ENCODE data around the gene ECI2. TPM values are rescaled to one million over a fixed set of nuclear protein-coding genes. Genes with fewer than 3 reads are reported as not detected.
A peak's percentile ranks its signal among the peaks of the same experiment; 100 is the strongest.
"Not testable (repeated sequence)": the region's sequence is repeated elsewhere in the genome, so short reads cannot be mapped to it uniquely, and the experiment has no call there.

The ECI2 gene
- total RNA-seq, 1 donor from 2014 or later = 54.1 TPM

DNA sequence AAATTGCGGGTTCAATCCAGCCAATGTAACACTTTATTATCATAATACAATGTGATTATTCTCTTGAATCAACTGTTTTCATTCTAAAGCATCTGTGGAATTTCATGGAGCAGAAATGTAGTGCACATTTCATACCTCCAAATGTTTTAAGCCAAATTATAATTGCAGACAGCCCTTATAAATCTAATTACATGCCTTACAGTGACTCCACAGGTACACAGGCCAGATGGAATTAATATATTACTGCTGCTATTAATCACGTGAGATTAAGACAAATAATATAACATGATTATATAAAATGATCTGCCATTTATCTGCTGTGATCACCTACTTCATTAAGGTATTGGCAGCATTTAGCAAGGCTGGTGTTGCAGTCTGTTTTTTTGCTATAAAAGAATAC lies 9.7 kb upstream of the ECI2 start:
- DNase-seq (ENCODE audit: low spot score) = no peak

DNA sequence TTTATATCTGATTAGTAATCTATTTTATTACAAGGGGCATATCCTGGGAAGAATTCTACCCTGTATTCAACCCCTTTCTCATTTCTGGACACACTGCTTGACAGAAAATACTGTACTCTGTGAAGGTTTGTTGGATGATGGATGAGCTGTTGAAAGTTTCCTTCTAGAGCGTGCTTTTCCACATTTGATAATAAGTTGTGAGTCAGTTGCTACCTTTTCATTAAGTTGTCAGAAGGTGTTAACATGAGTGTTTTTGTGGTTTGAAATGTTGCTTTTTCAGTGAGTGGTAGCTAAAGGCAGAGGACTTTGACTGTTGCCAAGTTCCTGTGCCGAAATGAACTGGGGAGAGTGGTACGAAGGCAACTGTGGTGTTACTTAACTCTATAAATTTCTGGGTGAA lies 3.9 kb upstream of the ECI2 start:
- no peak for DNase-seq (ENCODE audit: low spot score)

DNA sequence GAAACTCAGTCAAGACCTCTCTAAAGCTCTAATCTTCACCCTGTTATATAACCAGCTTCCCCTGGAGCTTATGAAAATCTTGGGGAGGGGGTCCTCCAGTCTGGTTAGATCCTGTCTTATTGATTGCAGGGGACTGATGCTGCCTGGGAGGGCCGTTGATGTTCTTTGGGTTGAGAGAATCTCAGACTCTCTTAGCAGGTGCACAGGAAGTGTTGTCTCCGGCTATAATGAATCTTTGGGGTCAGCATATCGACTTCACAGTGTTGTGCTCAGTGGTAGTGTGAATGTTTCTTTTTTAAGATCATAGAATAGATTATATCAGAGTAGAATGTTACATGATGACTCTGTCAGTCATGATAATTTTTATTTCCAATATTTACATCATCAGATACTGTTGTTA lies 2.8 kb upstream of the ECI2 start:
- no peak for DNase-seq (ENCODE audit: low spot score)

DNA sequence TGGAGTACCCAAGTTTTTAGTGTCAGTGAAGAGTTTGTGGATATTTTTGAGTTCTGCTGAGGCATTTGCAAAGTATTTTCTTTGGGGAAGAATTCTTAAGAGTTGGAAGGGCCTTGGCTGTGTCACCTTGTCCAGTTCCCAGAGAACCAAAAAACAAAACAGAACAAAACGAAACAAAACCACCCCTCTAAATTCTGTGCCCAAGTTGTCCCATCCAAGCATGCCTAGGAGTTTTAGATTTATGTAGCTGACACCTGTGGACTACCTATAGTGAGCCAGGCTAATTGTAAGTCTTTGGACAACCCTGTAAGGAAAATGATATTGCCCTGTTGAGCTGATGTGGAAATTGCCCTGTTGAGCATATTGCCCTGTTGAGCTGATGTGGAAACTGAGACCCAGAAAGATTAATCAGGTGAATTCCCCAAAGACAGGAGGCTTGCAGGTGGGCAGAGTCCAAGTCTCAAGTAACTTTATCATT lies 1.0 kb upstream of the ECI2 start:
- no peak for DNase-seq (ENCODE audit: low spot score)

DNA sequence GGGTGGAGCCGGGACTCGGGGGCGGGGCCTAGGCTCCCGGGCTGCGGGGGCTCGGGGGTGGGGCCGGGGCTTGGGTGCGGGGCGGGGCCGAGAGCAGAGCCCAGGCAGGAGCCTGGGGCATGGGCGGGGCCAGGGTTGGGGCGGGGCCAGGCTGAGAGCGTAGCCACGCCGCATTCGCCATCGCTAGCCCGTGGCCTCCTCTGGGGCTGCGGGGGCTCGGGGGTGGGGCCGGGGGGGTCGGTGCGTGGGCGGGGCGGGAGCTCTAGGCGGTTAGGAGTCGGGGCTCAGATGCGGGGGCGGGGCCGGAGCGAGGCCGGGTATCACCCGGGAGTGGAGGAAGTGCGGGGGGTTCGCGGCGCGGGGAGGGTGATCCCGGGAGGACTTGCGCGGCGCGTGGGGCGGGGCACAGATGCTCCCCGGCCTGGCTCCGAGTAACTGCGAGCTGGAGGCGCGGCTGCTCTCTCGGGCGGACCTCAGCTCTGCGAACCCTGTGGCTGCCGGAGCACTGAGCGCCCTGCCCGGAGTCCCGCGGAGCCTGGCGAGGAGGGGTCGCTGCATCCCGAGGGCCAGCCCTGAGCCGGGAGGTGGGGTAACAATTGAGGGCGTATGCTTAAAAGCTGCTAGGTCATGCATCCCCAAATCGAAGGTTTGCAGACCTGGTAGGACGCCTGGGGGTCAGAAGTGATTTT lies 434 bp upstream of the ECI2 start:
- peak; percentile 98 for DNase-seq (ENCODE audit: low spot score)

DNA sequence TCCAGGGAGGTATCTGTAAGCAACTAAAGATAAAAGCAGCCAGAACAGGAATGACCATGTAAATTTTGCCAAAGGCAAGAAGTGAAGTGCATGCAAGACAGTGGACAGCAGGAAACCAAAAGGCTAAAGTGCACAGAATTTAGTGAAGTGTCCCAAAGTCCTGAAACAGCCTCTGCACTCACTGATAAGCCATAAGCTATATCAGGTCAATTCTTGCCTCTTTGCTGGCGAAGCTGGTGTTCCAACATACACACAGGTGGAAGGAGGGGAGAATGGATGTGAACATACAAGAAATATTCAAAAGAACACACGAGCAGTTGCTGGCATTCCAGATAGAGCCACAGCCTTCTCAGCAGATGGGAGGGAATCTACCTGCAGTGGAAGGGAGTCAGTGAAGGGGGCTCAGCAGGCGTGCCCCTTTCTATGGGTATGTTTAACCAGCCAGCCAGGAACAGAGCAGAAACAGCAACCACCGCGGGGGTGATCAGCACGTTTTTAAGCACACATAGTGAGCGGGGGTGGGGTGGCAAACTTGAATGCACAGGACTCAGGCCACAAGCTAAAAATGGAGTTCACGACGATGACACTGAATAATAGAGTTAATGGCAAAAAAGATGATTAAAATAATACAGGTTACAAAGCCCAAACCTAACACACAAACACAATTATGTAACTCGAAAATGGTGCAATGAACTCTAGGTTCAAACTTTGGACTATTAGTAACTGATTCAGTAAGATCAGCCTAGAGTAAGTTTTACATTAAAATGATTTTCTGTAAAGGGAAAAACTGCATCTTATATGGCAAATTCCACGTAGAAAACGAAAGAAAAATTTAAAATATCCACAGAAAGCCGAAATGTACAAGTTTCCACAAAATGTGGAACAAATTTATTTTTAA lies 1.2 kb downstream of the ECI2 start:
- DNase-seq (ENCODE audit: low spot score) = no peak

DNA sequence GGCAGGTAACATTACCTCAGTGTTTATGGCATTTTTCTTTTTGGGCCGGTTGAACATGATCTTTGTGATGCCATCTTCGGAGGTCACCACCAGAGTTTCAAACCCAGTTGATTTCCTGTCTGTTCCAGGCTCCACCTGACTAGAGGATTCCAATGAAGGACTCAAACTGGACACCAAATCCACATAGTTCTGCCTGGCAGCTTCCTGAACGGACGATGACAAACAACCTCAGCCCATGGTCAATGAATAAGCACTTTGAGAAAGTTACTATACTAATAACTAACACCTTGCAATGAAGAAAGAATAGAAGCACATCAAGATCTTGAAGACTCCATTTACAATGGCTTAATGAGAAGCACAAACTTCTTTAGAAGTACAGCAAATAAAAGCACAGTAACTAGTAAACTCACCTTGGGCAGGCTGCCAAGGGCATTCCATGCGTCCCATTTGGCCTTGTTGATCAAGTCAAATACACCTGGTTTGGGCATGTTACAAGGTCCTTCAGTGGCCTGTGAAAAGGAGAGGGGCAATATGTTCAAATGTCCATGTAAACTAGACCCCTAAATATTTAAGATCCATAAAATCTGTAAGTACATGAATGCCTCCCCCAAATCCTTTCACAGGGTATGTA lies 4.9 kb downstream of the ECI2 start:
- no peak for DNase-seq (ENCODE audit: low spot score)

DNA sequence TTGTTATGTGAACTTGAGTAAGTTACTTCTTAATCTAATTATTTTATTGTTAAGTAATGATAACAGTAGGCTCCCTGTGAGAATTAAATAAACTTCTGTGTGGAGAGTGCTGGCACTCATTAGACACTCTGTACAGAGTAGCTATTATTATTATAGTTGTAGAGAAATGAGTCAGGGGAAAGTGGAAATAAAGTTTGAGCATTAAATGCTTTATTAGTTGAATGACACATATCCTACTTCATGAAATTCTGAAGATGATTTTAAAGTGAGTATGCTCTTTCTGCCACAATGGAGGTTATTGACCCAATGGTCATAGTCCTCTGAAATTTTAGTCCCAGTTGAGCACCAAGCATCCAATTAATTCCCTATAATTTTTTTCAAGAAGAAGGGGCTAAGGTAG lies 5.9 kb downstream of the ECI2 start:
- no peak for DNase-seq (ENCODE audit: low spot score)

DNA sequence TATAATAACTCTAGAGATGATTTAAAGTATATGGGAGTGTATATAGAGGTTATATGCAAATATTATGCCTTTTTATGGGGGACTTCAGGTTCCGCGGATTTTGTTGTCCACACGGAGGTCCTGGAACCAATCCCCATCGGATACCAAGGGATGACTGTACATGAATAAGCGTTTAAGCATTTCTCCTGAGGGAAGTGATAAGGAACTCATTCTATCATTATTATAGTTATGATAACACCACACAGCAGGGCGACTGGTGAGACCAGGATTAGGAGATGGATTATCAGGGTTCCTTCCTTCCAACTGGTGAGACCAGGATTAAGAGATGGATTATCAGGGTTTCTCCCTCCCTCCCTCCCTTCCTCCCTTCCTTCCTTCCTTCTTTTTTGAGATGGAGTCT lies 6.6 kb downstream of the ECI2 start:
- no peak for DNase-seq (ENCODE audit: low spot score)

DNA sequence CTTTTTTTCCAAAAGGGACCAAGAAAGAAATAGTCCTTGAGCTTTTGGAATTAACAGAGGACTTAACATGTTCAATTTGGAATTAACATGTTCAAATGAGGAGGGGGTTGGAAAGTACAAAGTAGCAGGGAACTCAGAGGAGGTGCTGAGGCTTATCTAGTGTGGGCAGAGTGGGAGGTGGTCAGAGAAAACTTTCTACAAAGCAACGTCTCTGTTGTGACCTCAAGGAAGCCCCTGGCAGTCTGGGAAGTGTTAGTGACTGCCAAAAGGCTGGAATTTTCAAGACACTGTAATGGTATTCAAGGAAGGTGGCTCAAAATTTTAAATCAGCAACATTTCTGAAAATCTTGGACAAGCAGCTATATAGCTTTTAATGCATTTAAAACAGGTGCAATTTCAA lies 7.3 kb downstream of the ECI2 start:
- DNase-seq (ENCODE audit: low spot score) = no peak

DNA sequence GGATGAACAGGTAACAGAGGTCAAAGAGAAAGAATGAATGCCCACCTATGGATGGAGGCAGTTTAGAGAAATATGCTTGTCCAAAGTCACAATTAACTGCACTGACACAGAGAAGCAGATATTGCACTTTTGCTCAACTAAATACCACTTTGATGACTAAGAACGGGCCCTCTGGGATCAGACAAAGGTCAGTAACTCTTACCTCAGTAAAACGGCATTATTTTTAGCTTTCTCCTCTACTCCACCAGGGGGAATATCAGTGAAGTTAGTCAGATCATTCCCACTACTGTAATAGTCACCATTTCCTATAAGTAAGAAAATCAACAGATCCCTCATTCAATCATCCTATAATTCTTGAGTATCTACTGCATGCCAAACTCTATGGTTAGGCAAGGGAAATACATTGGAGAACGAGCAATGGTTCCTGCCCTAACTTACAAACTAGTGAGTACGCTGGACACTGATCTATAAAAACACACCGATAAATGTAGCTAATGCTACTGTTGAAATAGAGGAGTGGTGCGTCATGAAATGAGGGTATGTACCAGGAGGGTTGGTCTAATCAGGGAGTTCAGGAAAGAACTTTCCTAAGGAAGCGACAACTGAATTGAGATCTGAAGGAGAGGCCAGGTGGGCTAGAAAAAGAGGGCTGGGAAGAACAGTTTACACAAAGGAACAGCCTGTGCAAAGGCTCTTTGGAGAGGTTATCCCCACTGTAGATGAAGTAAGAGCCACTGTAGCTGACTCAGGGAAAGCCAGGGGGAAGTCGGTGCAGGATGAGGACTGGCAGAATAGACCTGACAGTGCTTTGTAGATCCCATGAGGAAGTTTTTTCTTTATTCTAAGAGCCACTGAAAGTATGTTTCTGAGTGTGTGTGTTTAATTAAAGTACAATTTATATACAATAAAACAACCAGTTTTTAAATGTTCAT lies 9.2 kb downstream of the ECI2 start:
- no peak for DNase-seq (ENCODE audit: low spot score)

DNA sequence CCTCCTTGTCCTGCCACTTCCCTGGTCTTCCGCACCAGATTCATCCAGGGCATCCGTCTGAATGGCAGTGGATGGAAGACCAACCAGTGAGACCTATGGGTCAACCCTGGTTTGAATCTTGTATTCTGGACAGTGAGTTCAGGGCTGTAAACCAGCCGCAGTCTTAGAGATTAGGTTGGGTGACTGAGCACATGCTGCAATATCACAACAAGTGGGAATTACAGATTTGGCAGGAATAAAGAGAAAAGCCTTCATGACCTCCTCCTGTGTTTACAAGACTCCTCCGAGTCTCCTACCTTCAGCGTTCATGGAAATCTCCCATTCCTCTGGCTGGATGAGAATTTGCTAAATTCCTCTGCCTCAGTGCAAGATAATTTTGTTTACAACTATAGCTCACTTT lies 9.9 kb downstream of the ECI2 start:
- no peak for DNase-seq (ENCODE audit: low spot score)

DNA sequence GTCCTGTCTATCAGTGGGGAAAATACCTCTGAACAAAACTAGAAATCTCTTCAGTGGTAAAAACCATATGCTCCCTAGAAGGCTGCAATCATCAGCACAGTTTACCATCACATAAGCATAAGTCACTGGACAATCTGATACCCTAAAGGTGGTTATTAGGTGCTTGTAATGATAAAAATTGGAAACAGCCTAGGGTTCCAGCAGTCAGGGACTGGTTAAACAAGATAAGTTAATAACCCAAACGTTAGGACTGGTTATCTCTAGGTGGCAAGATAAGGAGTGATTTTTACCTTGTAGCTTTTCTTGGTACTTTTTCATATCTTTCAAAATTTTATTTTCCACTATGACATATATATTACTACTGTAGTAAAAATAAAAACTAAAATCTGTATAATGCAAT lies 11.0 kb downstream of the ECI2 start:
- DNase-seq (ENCODE audit: low spot score) = no peak

DNA sequence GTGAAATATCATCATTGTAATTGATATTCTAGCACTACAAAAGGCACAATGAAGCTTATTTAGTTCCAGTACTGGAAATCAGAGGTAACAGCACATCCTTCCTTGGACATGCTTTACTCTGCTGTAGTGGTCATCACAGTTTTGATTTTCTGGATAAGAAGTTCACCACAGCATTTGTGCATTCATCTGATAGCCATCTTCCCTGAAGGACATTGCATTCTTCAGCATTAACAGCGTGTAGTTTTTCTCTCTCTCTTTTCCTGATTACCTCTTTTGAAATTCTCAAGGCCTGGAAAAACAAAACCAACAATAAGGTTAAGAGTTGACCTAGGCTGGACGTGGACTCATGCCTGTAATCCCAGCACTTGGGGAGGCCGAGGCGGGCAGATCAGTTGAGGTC lies 19.6 kb downstream of the ECI2 start:
- DNase-seq (ENCODE audit: low spot score) = no peak

DNA sequence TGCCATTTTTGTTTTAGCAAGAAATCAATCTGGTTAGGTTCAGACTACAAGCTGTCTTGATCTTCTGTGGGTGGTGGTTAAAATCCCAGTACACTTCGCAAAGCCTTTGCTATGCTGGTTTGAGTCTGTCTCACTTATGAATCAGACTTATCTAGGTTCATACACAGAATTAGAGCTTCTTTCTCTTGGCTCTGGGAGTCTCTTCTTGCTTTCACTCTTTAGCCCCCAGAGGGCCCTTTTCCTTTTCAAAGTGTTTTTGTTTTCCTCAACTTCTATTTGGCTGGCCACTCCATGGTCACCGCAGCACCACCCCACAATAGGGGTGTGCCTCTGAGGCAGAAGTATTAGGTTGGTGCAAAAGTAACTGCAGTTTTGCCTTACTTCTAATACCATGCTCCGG lies 21.3 kb downstream of the ECI2 start:
- DNase-seq (ENCODE audit: low spot score) = no peak

DNA sequence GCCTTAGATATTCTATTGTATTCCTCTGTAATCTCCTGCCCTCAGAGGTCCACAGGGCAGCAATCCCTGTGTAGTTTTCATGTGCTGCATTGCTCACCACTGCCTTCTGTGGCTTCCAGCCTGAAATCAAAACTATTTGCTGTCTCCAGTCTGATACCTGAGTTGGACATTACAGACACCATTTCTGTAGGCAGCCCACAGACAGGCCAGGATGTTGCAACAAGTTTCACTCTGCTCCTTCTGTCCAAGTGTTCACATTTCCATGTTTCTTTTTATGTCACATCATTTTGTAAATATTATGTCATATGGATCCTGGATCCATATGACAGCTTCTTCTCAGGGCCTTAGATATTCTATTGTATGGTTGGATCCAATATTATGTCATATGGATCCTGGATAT lies 21.7 kb downstream of the ECI2 start:
- no peak for DNase-seq (ENCODE audit: low spot score)

DNA sequence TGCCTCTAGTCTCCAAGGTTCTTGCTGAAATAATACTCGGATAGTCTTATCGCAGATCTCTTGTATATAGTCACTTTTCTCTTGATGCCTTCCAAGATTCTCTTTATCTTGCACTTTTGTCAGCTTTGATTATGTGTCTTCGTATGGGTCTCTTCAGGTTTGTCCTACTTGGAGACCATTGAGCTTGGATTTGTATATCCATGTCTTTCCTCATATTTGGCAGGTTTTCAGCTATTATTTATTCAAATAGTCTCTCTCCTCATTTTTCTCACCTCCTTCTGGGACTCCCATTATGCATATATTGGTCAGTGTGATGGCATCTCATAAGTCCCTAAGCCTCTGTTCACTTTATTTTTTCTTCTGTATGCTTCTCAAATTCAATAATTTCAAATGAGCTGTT lies 23.0 kb downstream of the ECI2 start:
- no peak for DNase-seq (ENCODE audit: low spot score)

DNA sequence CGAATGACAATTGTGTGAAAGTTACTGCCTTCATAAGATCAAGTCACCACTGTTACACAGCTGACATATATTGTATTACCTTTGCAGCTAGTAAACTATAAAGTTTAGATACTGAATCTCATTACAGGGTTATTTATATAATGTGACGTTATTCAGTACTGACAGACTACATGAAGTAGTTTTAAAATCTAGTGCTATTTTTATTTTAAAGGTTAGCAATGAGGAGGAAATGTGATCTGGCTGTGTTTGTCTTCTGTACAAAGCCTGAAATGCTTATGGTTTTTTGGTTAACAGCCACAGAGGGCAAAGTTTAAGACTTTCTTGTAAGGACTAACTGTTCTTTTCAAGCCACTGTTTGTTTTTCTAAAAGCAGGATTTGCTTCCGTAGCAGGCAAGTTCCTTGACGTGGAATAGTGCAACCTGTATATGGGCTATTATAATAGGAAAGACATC lies 26.0 kb downstream of the ECI2 start:
- DNase-seq (ENCODE audit: low spot score) = not testable (repeated sequence)

DNA sequence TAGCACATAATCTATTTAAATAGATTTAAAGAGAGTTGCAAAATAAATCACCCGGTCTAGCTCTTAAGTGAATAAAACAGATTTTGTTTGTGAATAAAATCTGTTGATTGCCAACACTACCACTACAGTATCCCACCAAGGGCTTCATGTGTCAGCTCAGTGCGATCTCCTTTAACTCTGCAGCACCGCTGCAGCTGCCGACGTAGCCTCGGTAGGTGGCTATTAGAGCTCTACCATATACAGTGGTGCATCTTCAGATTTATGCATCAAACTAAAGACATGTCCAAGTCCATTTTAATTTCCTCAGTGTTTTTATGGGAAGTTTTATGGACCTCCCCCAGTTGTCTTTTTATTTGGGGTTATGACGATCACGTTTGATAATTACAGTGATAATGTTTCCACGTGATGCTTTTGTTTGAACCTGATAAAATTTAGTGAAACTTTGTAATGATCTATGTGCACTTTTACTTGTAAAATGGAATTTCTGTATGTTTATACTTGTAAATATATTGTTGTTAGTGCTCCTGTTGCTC lies 26.7 kb downstream of the ECI2 start:
- DNase-seq (ENCODE audit: low spot score) = no peak

DNA sequence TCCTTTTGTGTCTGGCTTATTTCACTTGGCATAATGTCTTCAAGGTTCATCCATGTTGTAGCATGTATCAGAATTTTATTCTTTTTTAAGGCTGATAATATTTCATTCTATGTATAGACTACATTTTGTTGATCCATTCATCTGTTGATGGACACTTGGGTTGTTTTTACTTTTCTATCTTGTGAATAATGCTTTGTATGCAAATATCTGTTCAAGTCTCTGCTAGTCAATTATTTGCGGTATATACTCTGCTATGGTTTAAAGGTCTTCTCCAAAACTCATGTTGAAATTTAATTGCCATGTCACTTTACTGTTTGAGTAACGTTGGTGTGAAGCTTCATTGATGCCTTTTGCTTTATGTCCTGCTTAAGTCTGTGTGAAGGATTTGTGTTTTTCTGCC lies 27.5 kb downstream of the ECI2 start:
- DNase-seq (ENCODE audit: low spot score) = no peak
